H1 (cell line): Measurements from ENCODE around the gene UGT2B15. TPM values are rescaled to one million over a fixed set of nuclear protein-coding genes. Genes with fewer than 3 reads are reported as not detected.

Experiments
- polyA plus RNA-seq, 7 experiments: library from polyadenylated mRNA; depleted of rRNA in 3 of 7; stranded (reverse) in 5 of 7; unstranded in 2 of 7; fragments of >200 nt in 5 of 7; fragments of 200-250 nt in 2 of 7; gene quantifications; 1 replicate in 5 of 7; 2 replicates in 1 of 7; 4 replicates in 1 of 7; pipeline versions ENCODE4 v1.2.1 to v1.2.3, GENCODE V29; 2011 to 2013; ENCODE audit warnings: missing spikeins in 2 of 7, mixed read lengths in 2 of 7
- total RNA-seq: library from RNA; stranded (reverse); fragmentation: NEBNext Ultra II Directional; extraction: Animal tissue kit (Norgen Biotek cat#: 25700); gene quantifications from 2 replicates; pipeline ENCODE4 v1.2.1, GENCODE V29; 2021
- TF ChIP-seq, protein P1 (sequence below): fragments of 300-600 bp; sonication (generic); IDR thresholded peaks from 2 replicates; pipeline ENCODE4 v1.7.1; 2012; ENCODE audit warnings: low read length, moderate library complexity, mild to moderate bottlenecking, inconsistent platforms; ENCODE audit not compliant: insufficient replicate concordance

Gene UGT2B15
- total and polyA plus RNA-seq, 2 of the 8 experiments (the other 6 are each of a cell fraction or from before 2014, with no cell fraction given) = not detected

DNA sequence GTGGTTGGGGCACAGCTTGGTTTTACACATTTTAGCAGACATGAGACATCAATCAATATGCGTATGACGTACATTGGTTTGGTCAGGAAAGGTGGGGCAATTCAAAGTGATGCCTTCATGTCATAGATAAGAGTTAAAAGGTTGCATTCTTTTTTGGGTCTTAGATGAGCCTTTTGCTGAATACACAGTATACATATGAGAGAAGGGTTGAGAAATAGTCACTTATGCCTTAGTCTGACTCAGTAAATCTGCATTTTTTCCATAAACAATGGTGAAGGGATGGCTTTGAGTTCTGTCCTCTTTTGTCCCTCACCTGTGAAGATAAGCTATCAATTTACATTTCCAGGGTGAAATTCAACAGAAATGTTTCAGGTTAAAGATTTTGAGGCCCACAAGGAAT, 43.9 kb upstream of the UGT2B15 start (continued):
- TF ChIP-seq, protein P1, sequence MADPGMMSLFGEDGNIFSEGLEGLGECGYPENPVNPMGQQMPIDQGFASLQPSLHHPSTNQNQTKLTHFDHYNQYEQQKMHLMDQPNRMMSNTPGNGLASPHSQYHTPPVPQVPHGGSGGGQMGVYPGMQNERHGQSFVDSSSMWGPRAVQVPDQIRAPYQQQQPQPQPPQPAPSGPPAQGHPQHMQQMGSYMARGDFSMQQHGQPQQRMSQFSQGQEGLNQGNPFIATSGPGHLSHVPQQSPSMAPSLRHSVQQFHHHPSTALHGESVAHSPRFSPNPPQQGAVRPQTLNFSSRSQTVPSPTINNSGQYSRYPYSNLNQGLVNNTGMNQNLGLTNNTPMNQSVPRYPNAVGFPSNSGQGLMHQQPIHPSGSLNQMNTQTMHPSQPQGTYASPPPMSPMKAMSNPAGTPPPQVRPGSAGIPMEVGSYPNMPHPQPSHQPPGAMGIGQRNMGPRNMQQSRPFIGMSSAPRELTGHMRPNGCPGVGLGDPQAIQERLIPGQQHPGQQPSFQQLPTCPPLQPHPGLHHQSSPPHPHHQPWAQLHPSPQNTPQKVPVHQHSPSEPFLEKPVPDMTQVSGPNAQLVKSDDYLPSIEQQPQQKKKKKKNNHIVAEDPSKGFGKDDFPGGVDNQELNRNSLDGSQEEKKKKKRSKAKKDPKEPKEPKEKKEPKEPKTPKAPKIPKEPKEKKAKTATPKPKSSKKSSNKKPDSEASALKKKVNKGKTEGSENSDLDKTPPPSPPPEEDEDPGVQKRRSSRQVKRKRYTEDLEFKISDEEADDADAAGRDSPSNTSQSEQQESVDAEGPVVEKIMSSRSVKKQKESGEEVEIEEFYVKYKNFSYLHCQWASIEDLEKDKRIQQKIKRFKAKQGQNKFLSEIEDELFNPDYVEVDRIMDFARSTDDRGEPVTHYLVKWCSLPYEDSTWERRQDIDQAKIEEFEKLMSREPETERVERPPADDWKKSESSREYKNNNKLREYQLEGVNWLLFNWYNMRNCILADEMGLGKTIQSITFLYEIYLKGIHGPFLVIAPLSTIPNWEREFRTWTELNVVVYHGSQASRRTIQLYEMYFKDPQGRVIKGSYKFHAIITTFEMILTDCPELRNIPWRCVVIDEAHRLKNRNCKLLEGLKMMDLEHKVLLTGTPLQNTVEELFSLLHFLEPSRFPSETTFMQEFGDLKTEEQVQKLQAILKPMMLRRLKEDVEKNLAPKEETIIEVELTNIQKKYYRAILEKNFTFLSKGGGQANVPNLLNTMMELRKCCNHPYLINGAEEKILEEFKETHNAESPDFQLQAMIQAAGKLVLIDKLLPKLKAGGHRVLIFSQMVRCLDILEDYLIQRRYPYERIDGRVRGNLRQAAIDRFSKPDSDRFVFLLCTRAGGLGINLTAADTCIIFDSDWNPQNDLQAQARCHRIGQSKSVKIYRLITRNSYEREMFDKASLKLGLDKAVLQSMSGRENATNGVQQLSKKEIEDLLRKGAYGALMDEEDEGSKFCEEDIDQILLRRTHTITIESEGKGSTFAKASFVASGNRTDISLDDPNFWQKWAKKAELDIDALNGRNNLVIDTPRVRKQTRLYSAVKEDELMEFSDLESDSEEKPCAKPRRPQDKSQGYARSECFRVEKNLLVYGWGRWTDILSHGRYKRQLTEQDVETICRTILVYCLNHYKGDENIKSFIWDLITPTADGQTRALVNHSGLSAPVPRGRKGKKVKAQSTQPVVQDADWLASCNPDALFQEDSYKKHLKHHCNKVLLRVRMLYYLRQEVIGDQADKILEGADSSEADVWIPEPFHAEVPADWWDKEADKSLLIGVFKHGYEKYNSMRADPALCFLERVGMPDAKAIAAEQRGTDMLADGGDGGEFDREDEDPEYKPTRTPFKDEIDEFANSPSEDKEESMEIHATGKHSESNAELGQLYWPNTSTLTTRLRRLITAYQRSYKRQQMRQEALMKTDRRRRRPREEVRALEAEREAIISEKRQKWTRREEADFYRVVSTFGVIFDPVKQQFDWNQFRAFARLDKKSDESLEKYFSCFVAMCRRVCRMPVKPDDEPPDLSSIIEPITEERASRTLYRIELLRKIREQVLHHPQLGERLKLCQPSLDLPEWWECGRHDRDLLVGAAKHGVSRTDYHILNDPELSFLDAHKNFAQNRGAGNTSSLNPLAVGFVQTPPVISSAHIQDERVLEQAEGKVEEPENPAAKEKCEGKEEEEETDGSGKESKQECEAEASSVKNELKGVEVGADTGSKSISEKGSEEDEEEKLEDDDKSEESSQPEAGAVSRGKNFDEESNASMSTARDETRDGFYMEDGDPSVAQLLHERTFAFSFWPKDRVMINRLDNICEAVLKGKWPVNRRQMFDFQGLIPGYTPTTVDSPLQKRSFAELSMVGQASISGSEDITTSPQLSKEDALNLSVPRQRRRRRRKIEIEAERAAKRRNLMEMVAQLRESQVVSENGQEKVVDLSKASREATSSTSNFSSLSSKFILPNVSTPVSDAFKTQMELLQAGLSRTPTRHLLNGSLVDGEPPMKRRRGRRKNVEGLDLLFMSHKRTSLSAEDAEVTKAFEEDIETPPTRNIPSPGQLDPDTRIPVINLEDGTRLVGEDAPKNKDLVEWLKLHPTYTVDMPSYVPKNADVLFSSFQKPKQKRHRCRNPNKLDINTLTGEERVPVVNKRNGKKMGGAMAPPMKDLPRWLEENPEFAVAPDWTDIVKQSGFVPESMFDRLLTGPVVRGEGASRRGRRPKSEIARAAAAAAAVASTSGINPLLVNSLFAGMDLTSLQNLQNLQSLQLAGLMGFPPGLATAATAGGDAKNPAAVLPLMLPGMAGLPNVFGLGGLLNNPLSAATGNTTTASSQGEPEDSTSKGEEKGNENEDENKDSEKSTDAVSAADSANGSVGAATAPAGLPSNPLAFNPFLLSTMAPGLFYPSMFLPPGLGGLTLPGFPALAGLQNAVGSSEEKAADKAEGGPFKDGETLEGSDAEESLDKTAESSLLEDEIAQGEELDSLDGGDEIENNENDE = no peak
- TF ChIP-seq, all 59 proteins: peak for 0
